Endothelial cell of umbilical vein (primary cell): ENCODE measurements around the gene ABCA1. TPM values are rescaled to one million over a fixed set of nuclear protein-coding genes. Genes with fewer than 3 reads are reported as not detected.

Experiments used
- BruUV-seq: library from RNA; stranded (reverse); fragments of 400-500 nt; replicated peaks from 2 replicates; lab custom pipeline; 2021; lab: Mats Ljungman, UMichigan
- CTCF ChIA-PET: fragments of 300-600, 350-600 bp; sonication (Branson Sonifier 250); formaldehyde crosslinking; loops from one replicate; lab custom pipeline; 2021; ENCODE audit warnings: antibody characterized with exemption, inconsistent platforms; lab: Charles Lee
- POLR2A ChIA-PET: fragments of 300-600, 350-600 bp; sonication (Branson Sonifier 250); formaldehyde crosslinking; loops from one replicate; lab custom pipeline; 2021; ENCODE audit warnings: antibody characterized with exemption, inconsistent platforms; lab: Charles Lee
- DNase-seq: peaks from one replicate; pipeline ENCODE4 v3.0.0-alpha.2; 2011; ENCODE audit warnings: low read depth, low spot score
- FAIRE-seq: peaks from 2 replicates; lab custom pipeline; 2011; peaks lifted over from hg19 to GRCh38; lab: Jason Lieb, UNC
- H2AFZ ChIP-seq: 2 replicates; pipeline ENCODE4 v1.6.0; 2012; ENCODE audit warnings: low read depth, low read length, control low read depth, inconsistent platforms
- H3K27ac ChIP-seq: 2 replicates; pipeline ENCODE4 v1.5.1; 2011; ENCODE audit warnings: low read depth, mild to moderate bottlenecking, control low read depth, low read length, moderate library complexity; ENCODE audit not compliant: insufficient read depth
- H3K27me3 ChIP-seq, 2 experiments: 2 replicates each; pipeline versions ENCODE4 v1.6.0 to v1.6.1; 2011; ENCODE audit warnings: low read length in 2 of 2, mixed read lengths in 1 of 2; ENCODE audit not compliant: control insufficient read depth in 2 of 2, insufficient read depth in 2 of 2
- H3K36me3 ChIP-seq, 2 experiments: 2 replicates in 1 of 2; 3 replicates in 1 of 2; pipeline ENCODE4 v1.5.1; 2011; ENCODE audit warnings: low read length in 2 of 2, mild to moderate bottlenecking in 1 of 2, moderate library complexity in 1 of 2; ENCODE audit not compliant: control insufficient read depth in 2 of 2, insufficient read depth in 2 of 2; ENCODE audit errors: extremely low read depth in 1 of 2
- H3K4me1 ChIP-seq: 3 replicates; pipeline ENCODE4 v1.5.1; 2011; ENCODE audit warnings: mild to moderate bottlenecking, low read length; ENCODE audit not compliant: control insufficient read depth, insufficient read depth; ENCODE audit errors: extremely low read depth
- H3K4me2 ChIP-seq: 2 replicates; pipeline ENCODE4 v1.6.1; 2011; ENCODE audit warnings: low read length, control low read depth, mixed read lengths; ENCODE audit not compliant: insufficient read depth
- H3K4me3 ChIP-seq, 3 experiments: fragments of 200-600 bp in 1 of 3; sonication (generic), shearing (Covaris generic) in 1 of 3; replicated peaks in 1 of 3; 2 replicates each; pipeline ENCODE4 v1.5.1; 2011 to 2016; ENCODE audit warnings: control low read depth in 3 of 3, low read length in 3 of 3, mild to moderate bottlenecking in 2 of 3, inconsistent platforms in 1 of 3, low read depth in 1 of 3, moderate library complexity in 1 of 3; ENCODE audit not compliant: insufficient read depth in 1 of 3
- H3K79me2 ChIP-seq: 2 replicates; pipeline ENCODE4 v1.6.0; 2012; ENCODE audit warnings: low read length, inconsistent platforms; ENCODE audit not compliant: control insufficient read depth, insufficient read depth
- H3K9ac ChIP-seq: replicated peaks from 2 replicates; pipeline ENCODE3; 2011; ENCODE audit warnings: low read length, control low read depth; ENCODE audit not compliant: insufficient read depth; ENCODE audit errors: extremely low read depth
- H3K9me1 ChIP-seq: replicated peaks from 3 replicates; pipeline ENCODE4 v1.6.0; 2011; ENCODE audit warnings: mild to moderate bottlenecking, low read length; ENCODE audit not compliant: control insufficient read depth, insufficient read depth; ENCODE audit errors: extremely low read depth
- H3K9me3 ChIP-seq: replicated peaks from 2 replicates; pipeline ENCODE4 v1.5.1; 2012; ENCODE audit warnings: low read length, inconsistent platforms; ENCODE audit not compliant: control insufficient read depth, insufficient read depth
- H4K20me1 ChIP-seq: replicated peaks from 2 replicates; pipeline ENCODE3; 2011; ENCODE audit warnings: mild to moderate bottlenecking, low read length; ENCODE audit not compliant: control insufficient read depth, insufficient read depth; ENCODE audit errors: extremely low read depth
- CTCF ChIP-seq, 2 donors: IDR thresholded peaks; 1 replicate in 1 of 2; 2 replicates in 1 of 2; pipeline ENCODE4 v1.5.1; 2011; ENCODE audit warnings: low read length in 2 of 2, mild to moderate bottlenecking in 2 of 2, moderate library complexity in 2 of 2, control low read depth in 1 of 2, inconsistent platforms in 1 of 2, low read depth in 1 of 2; ENCODE audit not compliant: insufficient read depth in 1 of 2; ENCODE audit errors: extremely low read depth in 1 of 2
- EZH2 ChIP-seq: IDR thresholded peaks from 2 replicates; pipeline ENCODE4 v1.6.1; 2012; ENCODE audit warnings: borderline replicate concordance, low read depth, mild to moderate bottlenecking, moderate library complexity, low read length, inconsistent platforms; ENCODE audit not compliant: severe bottlenecking
- FOS ChIP-seq: IDR thresholded peaks from 2 replicates; pipeline ENCODE4 v1.6.1; 2011; ENCODE audit warnings: mild to moderate bottlenecking, low read length, moderate library complexity, borderline replicate concordance; ENCODE audit not compliant: insufficient read depth
- GATA2 ChIP-seq: IDR thresholded peaks from 2 replicates; pipeline ENCODE4 v1.7.0; 2011; ENCODE audit warnings: low read depth, mild to moderate bottlenecking, moderate library complexity, mixed read lengths, low read length; ENCODE audit not compliant: insufficient read length, insufficient read depth
- JUN ChIP-seq: IDR thresholded peaks from 2 replicates; pipeline ENCODE4 v1.6.1; 2011; ENCODE audit warnings: borderline replicate concordance, low read depth; ENCODE audit not compliant: insufficient read length, insufficient read depth
- MAX ChIP-seq: IDR thresholded peaks from 2 replicates; pipeline ENCODE4 v1.6.1; 2011; ENCODE audit not compliant: insufficient read depth, insufficient read length
- MYC ChIP-seq: IDR thresholded peaks from one replicate; pipeline ENCODE4 v1.6.1; 2011; ENCODE audit warnings: mild to moderate bottlenecking, low read depth, low read length
- POLR2A ChIP-seq: IDR thresholded peaks from 2 replicates; pipeline ENCODE4 v1.6.1; 2012; ENCODE audit warnings: low read depth, mild to moderate bottlenecking, control low read depth, low read length
- POLR2AphosphoS5 ChIP-seq: IDR thresholded peaks from 2 replicates; pipeline ENCODE4 v1.6.1; 2012; ENCODE audit warnings: low read depth, mild to moderate bottlenecking, control low read depth, low read length, moderate library complexity; ENCODE audit not compliant: insufficient read depth
- dilution Hi-C: fragments of 300-500 bp; cut with MboI; formaldehyde crosslinking; loops from one replicate; pipeline ENCODE4 v1.15.0; 2019; ENCODE audit warnings: low sequenced_read_pairs; ENCODE audit not compliant: extremely low pct_ligation_motif_present
- intact Hi-C: fragments of 100-400 bp; cut with micrococcal nuclease; formaldehyde crosslinking; loops from one replicate; pipeline ENCODE4 v1.10.0; 2022
- polyA plus RNA-seq, 4 experiments: library from polyadenylated mRNA; depleted of rRNA in 3 of 4; stranded (reverse) in 3 of 4; unstranded in 1 of 4; fragments of >200 nt; gene quantifications; 2 replicates each; pipeline versions ENCODE4 v1.2.1 to v1.2.3, GENCODE V29; 2011 to 2012; ENCODE audit warnings: missing spikeins in 1 of 4
- total RNA-seq: library from RNA; stranded (reverse); gene quantifications from 2 replicates; pipeline ENCODE4 v1.2.3, GENCODE V29; 2021

The ABCA1 gene
- total and polyA plus RNA-seq, 2 donors (not counting 3 experiments of a cell fraction or from before 2014, with no cell fraction given): 2.4 to 9.8 TPM

- dilution Hi-C loops (no loop called here), intact Hi-C loops (loop anchor here (1.0 to 2.0 kb wide), 3 partner anchors 147 to 635 kb away; no protein-coding TSS in a partner anchor)
- H3K9me1 ChIP-seq: no peaks in the 10 kb centered on the region
- BruUV-seq: no TSS peak
- H4K20me1 ChIP-seq: no peaks in the 10 kb centered on the region
- H3K9me3 ChIP-seq: no peaks in the 10 kb centered on the region
- ChIA-PET POLR2A (no interaction called here), CTCF (interaction anchor here (0.6 to 2.2 kb wide), 16 partner anchors 9 to 637 kb away, joined by 3 to 16 read pairs (median 3); partner anchors contain the start of gene ABCA1)
- H3K36me3 ChIP-seq: no peaks in the 10 kb centered on the region
- H3K9ac ChIP-seq: no peak overlapping the region
- no peaks in the 10 kb centered on the region for H3K4me1 ChIP-seq
- H2AFZ ChIP-seq: no peak overlapping the region
- H3K4me2 ChIP-seq: no peak overlapping the region
- TF ChIP-seq POLR2A: no peak
- TF ChIP-seq FOS: no peak
- no peaks in the 10 kb centered on the region for H3K79me2 ChIP-seq
- DNase-seq (no peak), FAIRE-seq (peak; percentile 21)
- no peak overlapping the region for H3K4me3 ChIP-seq
- peaks cover 0 to 5% of the 10 kb centered on the region in 2 experiments for H3K27me3 ChIP-seq
- H3K27ac ChIP-seq: no peak overlapping the region
Observed at GRCh38 chr9:104779946-104780535, 147.9 kb downstream of the ABCA1 start.

GRCh38 chr9:104779334-104779733 is 148.6 kb downstream of the ABCA1 start:
- Histone ChIP-seq H3K4me3 (no peak overlapping the region), H3K4me1 (no peaks in the 10 kb centered on the region), H3K27me3 (peaks cover 0 to 5% of the 10 kb centered on the region in 2 experiments), H4K20me1 (no peaks in the 10 kb centered on the region), H3K9ac (no peak overlapping the region), H3K9me3 (no peaks in the 10 kb centered on the region), H3K4me2 (no peak overlapping the region), H3K9me1 (no peaks in the 10 kb centered on the region), H3K27ac (no peak overlapping the region), H3K79me2 (no peaks in the 10 kb centered on the region), H2AFZ (no peak overlapping the region), H3K36me3 (no peaks in the 10 kb centered on the region)
- intact Hi-C loops (no loop called here), dilution Hi-C loops (no loop called here)
- BruUV-seq: no TSS peak
- FAIRE-seq: no peak
- DNase-seq: no peak
- POLR2A ChIA-PET: no interaction called here
- CTCF ChIA-PET: no interaction called here
- TF ChIP-seq JUN (no peak), CTCF (IDR thresholded peaks at IDR 0.05; ENCODE audit: extremely low read depth in 1 of 2, insufficient read depth in 1 of 2, low read depth in 1 of 2, low read length in 2 of 2) (no peak), GATA2 (no peak), FOS (no peak), POLR2AphosphoS5 (no peak), MAX (no peak), MYC (no peak), POLR2A (no peak), EZH2 (no peak)
